Small intestine (tissue), 7 donors: ENCODE results near the gene CTF1. TPM values are rescaled to one million over a fixed set of nuclear protein-coding genes. Genes with fewer than 3 reads are reported as not detected.
A peak's percentile ranks its signal among the peaks of the same experiment; 100 is the strongest.
"Not testable (repeated sequence)": the region's sequence is repeated elsewhere in the genome, so short reads cannot be mapped to it uniquely, and the experiment has no call there.

ENCODE experiments used
- DNase-seq, 2 donors: peaks; one replicate each; pipeline versions ENCODE4 v3.0.0 to v3.0.0-alpha.2; 2013
- FAIRE-seq: peaks from 2 replicates; lab custom pipeline; 2012; peaks lifted over from hg19 to GRCh38; lab: Jason Lieb, UNC
- H3K27ac ChIP-seq, 3 donors: one replicate each; pipeline ENCODE4 v1.5.1; 2013; ENCODE audit warnings: low read length in 2 of 3, mild to moderate bottlenecking in 2 of 3, control low read depth in 1 of 3, inconsistent platforms in 1 of 3, low read depth in 1 of 3, moderate library complexity in 1 of 3
- H3K27me3 ChIP-seq, 3 donors: one replicate each; pipeline ENCODE4 v1.6.1; 2013; ENCODE audit warnings: low read length in 3 of 3, inconsistent platforms in 1 of 3; ENCODE audit not compliant: control insufficient read depth in 3 of 3, insufficient read depth in 3 of 3
- H3K36me3 ChIP-seq, 3 donors: one replicate each; pipeline ENCODE4 v1.6.1; 2013; ENCODE audit warnings: low read length in 3 of 3, inconsistent platforms in 1 of 3, low read depth in 1 of 3, mild to moderate bottlenecking in 1 of 3, moderate library complexity in 1 of 3; ENCODE audit not compliant: control insufficient read depth in 3 of 3, insufficient read depth in 2 of 3
- H3K4me1 ChIP-seq, 3 donors: one replicate each; pipeline ENCODE4 v1.6.1; 2013; ENCODE audit warnings: low read length in 2 of 3, inconsistent platforms in 1 of 3, low read depth in 1 of 3, mild to moderate bottlenecking in 1 of 3, moderate library complexity in 1 of 3; ENCODE audit not compliant: control insufficient read depth in 3 of 3, insufficient read depth in 2 of 3
- H3K4me3 ChIP-seq, 3 donors: one replicate each; pipeline ENCODE4 v1.5.1; 2013; ENCODE audit warnings: low read length in 3 of 3, control low read depth in 1 of 3, inconsistent platforms in 1 of 3, low read depth in 1 of 3, mild to moderate bottlenecking in 1 of 3, moderate library complexity in 1 of 3
- H3K9me3 ChIP-seq, 2 donors: one replicate each; pipeline ENCODE4 v1.6.1; 2013; ENCODE audit warnings: low read depth in 1 of 2, low read length in 1 of 2; ENCODE audit not compliant: control insufficient read depth in 2 of 2, insufficient read depth in 1 of 2
- WGBS, 3 donors: extraction: QIAGEN DNeasy Blood & Tissue Kit; methylation state at CpG; one replicate each; pipeline ENCODE4 v1.1.7; 2013; 5-methylcytosine and 5-hydroxymethylcytosine counted together
- polyA plus RNA-seq, 4 donors: library from polyadenylated mRNA; stranded (reverse) in 3 of 4; unstranded in 1 of 4; fragments of 200-250 nt in 3 of 4; fragments of 120-200 nt in 1 of 4; gene quantifications; one replicate each; pipeline versions ENCODE4 v1.2.1 to v1.2.3, GENCODE V29; 2013
- donor health status: healthy with polysubstance abuse.
- donor health status: control.
- donor health status: control.
- donor health status: Bipolar disorder and iron deficiency.
- donor health status: healthy.

Gene CTF1
- polyA plus RNA-seq, 4 donors: 1.1 to 3.0 TPM; not detected in 2

DNA sequence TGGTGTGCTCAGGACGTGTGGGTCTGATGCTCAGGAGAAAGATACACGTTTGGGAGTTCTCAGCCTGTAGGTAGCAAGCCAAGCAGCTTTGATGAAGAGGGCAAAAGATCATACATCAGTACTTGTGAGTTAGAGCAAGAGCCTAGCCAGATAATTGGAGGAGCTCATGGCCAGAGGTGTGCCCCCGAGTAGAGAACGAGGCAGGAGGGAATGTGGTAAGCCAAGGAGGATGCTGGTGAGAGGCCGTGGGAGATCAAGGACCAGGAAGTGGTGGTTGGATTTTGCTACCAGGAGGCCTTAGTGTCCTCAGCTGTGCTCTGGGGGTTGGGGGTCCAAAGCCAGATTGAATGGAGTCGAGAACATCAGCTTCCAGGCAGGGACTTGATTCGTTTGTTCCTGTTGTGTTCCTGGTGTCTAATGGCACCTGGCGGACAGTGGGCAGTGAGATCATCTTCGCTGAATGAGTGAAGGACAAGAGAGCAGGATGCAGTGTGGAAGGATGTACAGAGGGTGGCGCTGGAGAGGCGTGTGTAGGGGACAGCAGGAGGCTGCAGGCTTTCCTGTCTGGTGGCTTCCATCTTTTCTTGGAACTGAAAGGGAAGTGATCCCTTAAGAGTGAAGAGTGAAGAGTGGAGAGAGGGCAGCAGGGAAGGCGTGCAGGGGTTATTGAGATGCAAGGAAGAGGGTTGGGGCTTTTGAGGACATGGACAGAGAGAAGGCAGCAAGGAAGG, 38.6 kb downstream of the CTF1 start:
- no peak overlapping the region for H3K4me3 ChIP-seq
- FAIRE-seq: no peak
- H3K9me3 ChIP-seq: no peaks in the 10 kb centered on the region
- H3K27ac ChIP-seq: no peak overlapping the region
- WGBS, 3 donors: 59 to 67% (median 64%) methylated on average over 12 of the region's 12 CpGs
- H3K4me1 ChIP-seq: peaks cover 0 to 22% (median 0%) of the 10 kb centered on the region in 3 donors
- H3K27me3 ChIP-seq: no peaks in the 10 kb centered on the region
- DNase-seq: peak in 1 of 2 donors; percentile 56
- H3K36me3 ChIP-seq: peaks cover 2 to 82% (median 5%) of the 10 kb centered on the region in 3 donors

DNA sequence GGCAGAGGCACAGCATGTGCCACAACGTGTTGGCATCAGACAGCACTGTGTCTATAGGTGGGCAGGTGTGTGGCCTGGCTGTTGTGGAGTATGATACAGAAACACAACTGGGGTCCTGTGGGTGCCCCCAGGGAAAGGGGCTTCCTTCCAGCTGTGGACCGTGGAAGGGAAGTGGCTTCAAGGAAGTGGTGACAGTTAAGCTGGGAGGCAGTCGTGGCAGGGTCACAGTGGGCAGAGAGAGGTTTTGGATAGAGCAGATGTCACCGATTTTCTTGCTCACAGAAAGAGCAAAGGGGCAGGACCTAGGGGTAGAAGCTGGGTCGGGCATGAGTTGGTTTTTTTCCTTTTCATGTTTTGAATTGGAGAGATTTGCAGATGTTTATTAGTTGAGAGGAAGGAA, 41.3 kb downstream of the CTF1 start:
- FAIRE-seq (no peak), DNase-seq (no peak)
- peaks cover 0 to 80% (median 2%) of the 10 kb centered on the region in 3 donors for H3K36me3 ChIP-seq
- no peak overlapping the region for H3K27ac ChIP-seq
- H3K27me3 ChIP-seq: no peaks in the 10 kb centered on the region
- H3K4me1 ChIP-seq: peaks cover 0 to 14% (median 5%) of the 10 kb centered on the region in 3 donors
- WGBS, 3 donors: 47 to 68% (median 50%) methylated on average over 5 of the region's 5 CpGs
- H3K4me3 ChIP-seq: no peak overlapping the region
- H3K9me3 ChIP-seq: no peaks in the 10 kb centered on the region

DNA sequence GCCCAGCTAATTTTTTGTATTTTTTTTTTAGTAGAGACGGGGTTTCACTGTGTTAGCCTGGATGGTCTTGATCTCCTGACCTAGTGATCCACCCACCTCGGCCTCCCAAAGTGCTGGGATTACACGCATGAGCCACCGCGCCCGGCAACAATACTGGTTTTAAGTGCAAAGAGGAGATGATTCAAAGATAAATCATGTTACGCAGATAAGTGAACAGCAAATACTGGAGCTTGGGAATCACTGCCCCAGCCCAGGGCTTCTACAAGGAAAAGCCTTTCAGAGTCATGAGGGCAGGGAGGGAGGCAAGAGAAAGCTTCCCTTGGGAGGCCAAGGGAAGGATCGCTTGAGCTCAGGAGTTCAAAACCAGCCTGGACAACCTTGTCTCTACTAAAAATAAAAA, 43.2 kb downstream of the CTF1 start:
- peaks cover 0 to 78% (median 2%) of the 10 kb centered on the region in 3 donors for H3K36me3 ChIP-seq
- H3K27ac ChIP-seq, FAIRE-seq, H3K4me3 ChIP-seq, DNase-seq, H3K27me3 ChIP-seq, H3K9me3 ChIP-seq: not testable (repeated sequence)
- peaks cover 0 to 22% (median 5%) of the 10 kb centered on the region in 3 donors for H3K4me1 ChIP-seq
- 92 to 94% (median 93%) methylated on average over 8 of the region's 8 CpGs for WGBS, 3 donors

DNA sequence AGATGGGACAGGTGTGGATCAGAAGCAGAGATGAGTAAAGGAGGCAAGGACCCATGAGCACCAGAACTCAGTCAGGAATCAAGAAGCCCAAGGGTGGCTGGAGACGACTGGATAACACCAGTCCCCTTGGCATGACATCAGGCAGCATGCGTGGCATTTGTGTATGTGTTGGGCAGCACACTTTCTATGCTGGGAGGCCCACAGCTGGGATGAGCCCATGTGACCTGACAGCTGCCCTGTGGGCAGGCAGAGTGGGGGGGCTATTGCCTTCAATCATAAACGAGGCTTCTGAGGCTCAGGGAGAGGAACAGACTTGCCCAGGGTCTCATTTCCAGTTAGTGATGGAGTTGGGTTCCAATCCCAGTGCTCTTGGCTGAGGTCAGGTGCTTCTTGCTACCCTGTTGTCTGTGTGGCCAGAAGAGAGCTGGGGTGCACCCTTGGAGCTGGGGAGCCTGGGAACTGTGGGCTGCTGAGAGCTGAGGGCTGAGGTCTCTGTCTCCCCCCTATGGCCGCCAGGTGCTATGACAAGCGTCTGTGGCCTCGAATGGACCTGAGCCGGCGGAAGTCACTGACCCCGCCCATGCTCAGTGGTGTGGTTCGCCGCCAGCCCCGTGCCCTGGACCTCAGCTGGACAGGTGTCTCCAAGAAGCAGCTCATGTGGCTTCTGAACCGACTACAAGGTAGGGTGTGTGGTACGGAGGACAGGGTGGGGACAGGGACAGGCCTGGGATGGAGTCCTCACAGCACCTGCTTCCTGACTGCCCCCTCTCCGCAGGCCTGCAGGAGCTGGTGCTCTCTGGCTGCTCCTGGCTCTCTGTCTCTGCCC, 45.4 kb downstream of the CTF1 start:
- Histone ChIP-seq H3K36me3 (peaks cover 0 to 79% (median 2%) of the 10 kb centered on the region in 3 donors), H3K9me3 (no peaks in the 10 kb centered on the region), H3K27ac (peak overlapping the region; percentile 68 to 88 (median 74)), H3K4me3 (peak overlapping the region in 1 of 3 donors; percentile 15), H3K27me3 (no peaks in the 10 kb centered on the region), H3K4me1 (peaks cover 0 to 22% (median 5%) of the 10 kb centered on the region in 3 donors)
- 12 to 21% (median 13%) methylated on average over 15 of the region's 15 CpGs for WGBS, 3 donors
- DNase-seq (peak; percentile 87 to 91), FAIRE-seq (no peak)

DNA sequence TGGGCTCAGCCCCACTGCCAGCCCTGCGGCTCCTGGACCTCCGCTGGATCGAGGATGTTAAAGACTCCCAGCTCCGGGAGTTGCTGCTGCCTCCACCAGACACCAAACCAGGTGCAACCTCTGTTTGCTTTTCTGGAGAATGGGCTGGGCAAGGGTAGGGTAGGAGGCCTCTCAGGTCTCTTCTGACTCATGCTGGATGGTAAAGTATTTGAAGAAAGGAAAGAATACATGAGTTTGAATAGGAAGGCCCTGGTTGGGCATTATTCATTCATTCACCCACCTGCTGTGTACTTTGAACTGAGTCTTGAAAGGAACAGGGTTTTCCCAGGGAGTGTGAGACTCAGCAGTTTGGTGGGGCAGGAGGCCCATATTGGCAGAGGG, 46.0 kb downstream of the CTF1 start:
- no peak for FAIRE-seq
- peak; percentile 63 to 75 for DNase-seq
- 32 to 69% (median 54%) methylated on average over 4 of the region's 4 CpGs for WGBS, 3 donors
- peaks cover 0 to 22% (median 5%) of the 10 kb centered on the region in 3 donors for H3K4me1 ChIP-seq
- peaks cover 0 to 78% (median 2%) of the 10 kb centered on the region in 3 donors for H3K36me3 ChIP-seq
- H3K4me3 ChIP-seq: peak overlapping the region in 1 of 3 donors; percentile 15
- no peaks in the 10 kb centered on the region for H3K27me3 ChIP-seq
- peak overlapping the region; percentile 68 to 88 (median 74) for H3K27ac ChIP-seq
- H3K9me3 ChIP-seq: no peaks in the 10 kb centered on the region

DNA sequence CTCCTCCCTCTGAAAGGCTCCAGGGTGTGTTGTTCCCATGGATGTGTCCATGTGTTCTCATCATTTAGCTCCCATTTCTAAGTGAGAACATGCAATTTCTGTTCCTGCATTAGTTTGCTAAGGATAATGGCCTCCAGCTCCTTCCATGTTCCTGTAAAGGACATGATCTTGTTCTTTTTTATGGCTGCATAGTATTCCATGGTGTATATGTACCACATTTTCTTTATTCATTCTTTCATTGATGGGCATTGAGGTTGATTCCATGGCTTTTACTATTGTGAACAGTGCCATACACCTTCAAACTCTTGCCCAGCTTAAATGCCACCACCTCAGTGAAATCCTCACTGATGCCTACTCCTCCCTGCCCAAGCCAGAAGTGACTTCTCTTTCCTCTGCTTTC, 47.9 kb downstream of the CTF1 start:
- Histone ChIP-seq H3K4me1 (peaks cover 0 to 30% (median 5%) of the 10 kb centered on the region in 3 donors), H3K27me3 (no peaks in the 10 kb centered on the region), H3K36me3 (peaks cover 0 to 72% (median 2%) of the 10 kb centered on the region in 3 donors), H3K9me3 (no peaks in the 10 kb centered on the region), H3K4me3 (no peak overlapping the region), H3K27ac (no peak overlapping the region)
- no peak for FAIRE-seq
- DNase-seq: no peak

DNA sequence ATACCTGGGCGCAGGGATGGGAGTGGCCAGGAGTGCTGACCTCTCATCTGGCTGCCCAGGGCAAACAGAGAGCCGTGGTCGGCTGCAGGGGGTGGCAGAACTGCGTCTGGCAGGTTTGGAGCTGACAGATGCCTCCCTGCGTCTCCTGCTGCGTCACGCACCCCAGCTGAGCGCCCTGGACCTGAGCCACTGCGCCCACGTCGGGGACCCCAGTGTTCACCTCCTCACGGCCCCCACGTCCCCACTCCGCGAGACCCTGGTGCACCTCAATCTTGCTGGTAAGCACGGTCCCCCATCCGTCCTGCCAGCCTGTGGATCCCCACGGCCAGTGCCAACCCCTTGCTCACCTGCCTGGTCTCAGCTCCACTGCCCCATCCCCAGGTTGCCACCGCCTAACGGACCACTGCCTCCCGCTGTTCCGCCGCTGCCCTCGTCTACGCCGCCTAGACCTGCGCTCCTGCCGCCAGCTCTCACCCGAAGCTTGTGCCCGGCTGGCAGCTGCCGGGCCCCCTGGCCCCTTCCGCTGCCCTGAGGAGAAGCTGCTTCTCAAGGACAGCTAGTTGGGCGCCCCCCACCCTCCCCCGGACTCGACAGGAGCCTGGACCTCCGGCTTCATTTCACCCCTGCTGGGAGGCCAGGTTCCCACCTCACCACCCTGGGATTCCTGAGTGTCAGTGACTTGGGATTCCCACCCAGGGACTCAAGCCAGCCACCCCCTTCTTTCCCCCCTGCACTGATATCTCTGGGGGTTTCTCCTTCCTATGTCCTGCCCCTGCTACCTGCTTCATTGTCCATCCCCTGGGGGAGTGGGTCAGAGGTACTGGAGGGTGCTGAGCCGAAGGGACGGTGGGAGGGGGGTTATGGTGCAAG, 50.5 kb downstream of the CTF1 start:
- no peak for FAIRE-seq
- H3K27me3 ChIP-seq: no peaks in the 10 kb centered on the region
- DNase-seq: no peak
- no peak overlapping the region for H3K4me3 ChIP-seq
- peaks cover 0 to 62% (median 0%) of the 10 kb centered on the region in 3 donors for H3K36me3 ChIP-seq
- 91 to 92% (median 92%) methylated on average over 33 to 38 of the region's 38 CpGs for whole genome bisulfite sequencing, 3 donors
- no peaks in the 10 kb centered on the region for H3K9me3 ChIP-seq
- peaks cover 0 to 39% (median 5%) of the 10 kb centered on the region in 3 donors for H3K4me1 ChIP-seq
- no peak overlapping the region for H3K27ac ChIP-seq

DNA sequence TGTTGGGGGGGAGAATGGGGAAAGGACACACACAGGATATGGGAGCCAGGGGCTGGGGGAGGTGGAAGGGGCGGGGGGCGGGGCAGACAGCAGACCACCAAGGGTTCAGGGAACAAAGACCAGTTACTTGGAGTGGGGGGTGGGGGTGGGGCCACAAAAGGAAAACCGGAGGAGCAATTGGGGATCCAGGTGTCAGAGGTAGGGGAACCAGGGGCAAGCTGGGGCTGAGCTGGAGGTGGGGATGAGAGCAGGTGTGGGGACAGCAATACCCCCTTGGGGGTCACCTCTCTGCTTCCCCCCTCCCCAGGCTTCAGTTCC, 51.1 kb downstream of the CTF1 start:
- Histone ChIP-seq H3K9me3 (no peaks in the 10 kb centered on the region), H3K4me3 (peak overlapping the region in 1 of 3 donors; percentile 60), H3K36me3 (peaks cover 0 to 57% (median 0%) of the 10 kb centered on the region in 3 donors), H3K27me3 (no peaks in the 10 kb centered on the region), H3K27ac (peak overlapping the region in 2 of 3 donors; percentile 41 to 48), H3K4me1 (peaks cover 0 to 33% (median 1%) of the 10 kb centered on the region in 3 donors)
- DNase-seq (no peak), FAIRE-seq (no peak)
- WGBS, 3 donors: 78 to 83% (median 81%) methylated on average over 3 of the region's 3 CpGs
